Astrocyte of the cerebellum (primary cell): ENCODE data around the gene ATP5F1D.

ENCODE experiments used
- DNase-seq: peaks from one replicate; pipeline ENCODE4 v3.0.0-alpha.2; 2011; ENCODE audit warnings: low read depth
- H3K4me3 ChIP-seq: 2 replicates; pipeline ENCODE4 v1.5.1; 2011; ENCODE audit warnings: mild to moderate bottlenecking, low read depth, low read length, moderate library complexity
- in situ Hi-C: cut with HindIII; loops from 2 replicates; pipeline ENCODE4 v1.10.0; 2017; ENCODE audit warnings: low sequenced_read_pairs
- TF ChIP-seq, protein P1 (sequence below): IDR thresholded peaks from 2 replicates; pipeline ENCODE4 v1.5.1; 2012; ENCODE audit warnings: low read length, low read depth, moderate library complexity, mild to moderate bottlenecking; ENCODE audit errors: missing control alignments

Gene ATP5F1D

DNA sequence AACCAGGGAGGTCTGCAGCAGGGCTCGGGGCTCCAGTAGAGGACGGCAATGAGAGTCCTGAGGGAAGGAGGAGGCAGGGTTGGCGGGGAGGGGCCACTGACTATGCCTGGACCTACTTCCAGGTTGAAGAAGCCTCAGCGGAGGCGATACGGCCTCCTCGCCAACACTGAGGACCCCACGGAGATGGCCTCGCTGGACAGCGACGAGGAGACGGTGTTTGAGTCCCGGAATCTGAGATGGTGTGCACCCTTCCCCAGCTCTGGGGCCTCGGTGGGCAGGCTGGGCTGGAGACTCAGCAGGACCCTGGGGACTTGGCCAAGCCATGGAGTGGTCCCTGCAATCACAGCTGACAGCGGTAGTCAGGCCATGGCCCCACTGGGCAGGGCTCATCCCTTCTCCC, 35.5 kb downstream of the ATP5F1D start:
- in situ Hi-C loops, result no loop called here
- TF ChIP-seq, protein P1, sequence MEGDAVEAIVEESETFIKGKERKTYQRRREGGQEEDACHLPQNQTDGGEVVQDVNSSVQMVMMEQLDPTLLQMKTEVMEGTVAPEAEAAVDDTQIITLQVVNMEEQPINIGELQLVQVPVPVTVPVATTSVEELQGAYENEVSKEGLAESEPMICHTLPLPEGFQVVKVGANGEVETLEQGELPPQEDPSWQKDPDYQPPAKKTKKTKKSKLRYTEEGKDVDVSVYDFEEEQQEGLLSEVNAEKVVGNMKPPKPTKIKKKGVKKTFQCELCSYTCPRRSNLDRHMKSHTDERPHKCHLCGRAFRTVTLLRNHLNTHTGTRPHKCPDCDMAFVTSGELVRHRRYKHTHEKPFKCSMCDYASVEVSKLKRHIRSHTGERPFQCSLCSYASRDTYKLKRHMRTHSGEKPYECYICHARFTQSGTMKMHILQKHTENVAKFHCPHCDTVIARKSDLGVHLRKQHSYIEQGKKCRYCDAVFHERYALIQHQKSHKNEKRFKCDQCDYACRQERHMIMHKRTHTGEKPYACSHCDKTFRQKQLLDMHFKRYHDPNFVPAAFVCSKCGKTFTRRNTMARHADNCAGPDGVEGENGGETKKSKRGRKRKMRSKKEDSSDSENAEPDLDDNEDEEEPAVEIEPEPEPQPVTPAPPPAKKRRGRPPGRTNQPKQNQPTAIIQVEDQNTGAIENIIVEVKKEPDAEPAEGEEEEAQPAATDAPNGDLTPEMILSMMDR, result no peak
- DNase-seq, result no peak
- H3K4me3 ChIP-seq, result no peak overlapping the region

DNA sequence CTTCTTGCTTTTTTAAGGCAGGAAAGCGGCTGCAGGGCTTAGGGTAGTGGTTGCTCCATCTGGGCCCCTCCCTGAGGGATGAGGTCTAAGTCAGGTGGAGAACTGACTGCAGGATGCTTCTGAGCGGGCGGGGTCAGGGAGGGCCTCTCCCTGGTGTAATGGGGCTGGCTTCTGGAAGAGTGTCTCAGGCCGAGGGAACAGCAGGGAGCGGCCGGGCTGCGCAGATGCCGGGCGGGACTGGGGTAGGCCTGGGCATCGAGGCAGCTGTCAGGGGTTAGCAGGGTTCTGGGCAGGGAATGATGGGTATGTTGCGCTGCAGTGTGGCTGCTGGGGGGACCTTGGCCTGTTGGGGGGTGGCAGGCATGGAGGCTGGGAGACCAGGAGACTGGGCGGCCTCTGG, 36.5 kb downstream of the ATP5F1D start:
- TF ChIP-seq, protein P1, result no peak
- in situ Hi-C loops, result no loop called here
- no peak overlapping the region for H3K4me3 ChIP-seq
- no peak for DNase-seq

DNA sequence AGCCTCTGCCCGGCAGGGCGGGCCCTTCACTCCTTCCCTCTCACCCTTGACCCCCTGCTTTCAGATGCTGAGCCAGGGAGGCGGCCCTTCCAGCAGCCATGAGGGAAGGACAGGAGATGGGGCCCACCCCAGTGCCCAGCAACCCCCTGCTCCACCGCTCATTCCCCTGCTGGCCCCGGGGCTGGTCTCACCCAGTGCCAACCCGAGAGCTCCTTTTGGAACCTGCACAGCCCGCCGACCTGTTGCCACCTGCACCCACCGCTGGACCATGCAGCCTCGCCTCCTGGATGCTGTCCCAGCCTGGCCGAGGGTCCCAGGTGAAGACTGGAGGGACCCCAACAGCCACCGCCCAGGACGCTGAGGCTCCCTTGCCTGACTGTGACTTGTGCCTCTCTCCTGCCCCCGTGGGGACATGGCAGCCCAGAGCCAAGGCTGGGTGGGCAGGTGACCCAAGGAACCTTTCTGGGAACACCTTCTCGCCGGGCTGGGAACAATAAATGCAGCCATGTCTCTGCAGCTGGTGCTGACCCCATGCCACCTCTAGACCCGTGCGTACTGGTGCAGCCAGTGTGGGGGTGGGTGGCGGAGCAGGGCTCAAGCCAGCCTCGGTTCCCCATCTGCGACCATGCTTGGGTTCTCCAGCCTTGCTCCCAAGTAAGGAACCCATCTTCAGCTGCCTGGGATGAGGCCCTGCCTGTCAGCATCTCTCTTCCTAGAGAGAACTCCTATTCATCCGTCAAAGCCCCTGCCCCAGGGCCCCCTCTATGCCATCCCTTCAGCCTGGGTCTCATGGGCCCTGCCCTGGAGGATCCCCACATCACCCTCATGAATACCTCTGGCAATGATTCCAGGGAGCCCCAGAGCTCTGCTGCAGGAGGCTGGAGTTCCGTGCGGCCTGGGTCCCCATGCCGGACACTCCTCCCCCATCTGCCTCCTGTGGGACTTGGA, 37.4 kb downstream of the ATP5F1D start:
- no peak for DNase-seq
- no peak overlapping the region for H3K4me3 ChIP-seq
- in situ Hi-C loops, result no loop called here
- TF ChIP-seq, protein P1, result no peak

DNA sequence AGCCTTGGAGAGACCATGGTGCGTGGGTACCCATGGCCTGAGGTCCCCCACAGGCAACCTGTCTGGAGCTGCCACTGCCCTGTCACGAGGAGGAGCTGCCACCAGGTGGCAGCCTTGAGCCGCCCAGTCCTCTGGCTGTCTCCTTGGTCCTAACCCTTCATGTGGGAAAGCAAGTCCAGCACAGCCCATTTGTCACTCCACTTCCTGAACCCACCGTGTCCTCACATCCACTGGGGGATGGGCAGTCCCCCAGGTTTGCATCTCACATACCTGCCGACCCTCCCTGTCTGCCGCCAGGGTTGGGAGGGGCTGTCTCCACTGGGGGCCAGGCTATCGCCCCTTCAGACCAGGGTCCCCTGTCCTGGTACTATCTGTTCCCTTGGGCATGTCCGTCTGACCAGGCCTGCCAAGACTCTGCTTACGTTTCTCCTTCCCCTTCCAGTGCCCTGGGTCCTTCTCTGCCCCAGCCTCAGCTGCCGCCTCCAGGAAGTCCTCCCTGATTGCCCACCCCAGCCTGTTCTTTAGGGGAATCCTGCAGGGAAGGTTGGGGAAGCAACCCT, 38.3 kb downstream of the ATP5F1D start:
- no peak overlapping the region for H3K4me3 ChIP-seq
- in situ Hi-C loops, result loop anchor here (5.0 kb wide), 2 partner anchors 42 to 132 kb away; no protein-coding TSS in a partner anchor
- TF ChIP-seq, protein P1, result peak; percentile 97
- DNase-seq, result peak; percentile 71

DNA sequence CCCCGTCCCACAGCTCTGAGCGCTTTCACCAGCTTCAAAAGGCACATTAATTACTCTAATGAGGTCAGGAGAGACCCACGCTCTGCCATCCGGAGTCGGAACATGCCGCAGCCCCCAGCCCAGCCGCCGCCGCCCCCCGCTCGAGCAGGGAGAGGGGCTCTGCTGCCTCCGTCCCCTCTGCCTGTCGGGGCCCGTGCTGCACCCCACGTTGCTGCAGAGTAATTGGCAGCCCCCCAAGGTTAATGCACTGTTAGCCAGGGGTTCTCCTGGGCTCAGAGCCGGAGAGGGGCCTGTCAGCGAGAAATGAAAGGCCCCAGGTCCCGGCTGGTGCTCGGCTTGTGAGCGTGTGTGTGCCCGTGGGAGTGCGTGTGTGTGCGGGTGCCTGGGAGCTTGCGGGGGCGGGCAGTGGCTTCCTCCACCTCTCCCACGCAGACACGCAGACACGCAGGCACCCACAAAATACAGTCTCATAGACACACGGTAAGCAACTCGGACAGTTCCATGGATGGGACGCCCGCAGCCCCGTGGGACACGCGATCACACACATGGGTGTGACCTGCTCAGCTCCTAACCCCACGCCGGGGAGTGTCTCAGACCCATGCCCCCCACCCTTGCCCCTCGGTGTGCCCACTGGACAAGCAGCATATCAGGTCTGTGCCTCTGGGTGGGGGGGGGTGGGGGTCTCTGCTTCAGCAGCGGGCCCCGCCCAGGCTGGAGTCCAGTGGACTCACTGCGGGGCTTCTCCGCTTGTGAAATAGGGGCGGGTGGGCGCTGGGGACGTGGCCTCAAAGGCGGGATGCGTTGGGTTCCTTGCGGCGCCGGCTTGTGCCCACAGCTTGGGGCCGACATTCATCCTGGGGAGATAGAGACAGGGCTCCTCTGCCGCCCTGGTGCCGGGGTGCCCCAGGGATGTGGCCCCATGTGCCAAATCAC, 39.4 kb downstream of the ATP5F1D start:
- no peak overlapping the region for H3K4me3 ChIP-seq
- in situ Hi-C loops, result loop anchor here (5.0 kb wide), 2 partner anchors 41 to 131 kb away; no protein-coding TSS in a partner anchor
- TF ChIP-seq, protein P1, result no peak
- no peak for DNase-seq

DNA sequence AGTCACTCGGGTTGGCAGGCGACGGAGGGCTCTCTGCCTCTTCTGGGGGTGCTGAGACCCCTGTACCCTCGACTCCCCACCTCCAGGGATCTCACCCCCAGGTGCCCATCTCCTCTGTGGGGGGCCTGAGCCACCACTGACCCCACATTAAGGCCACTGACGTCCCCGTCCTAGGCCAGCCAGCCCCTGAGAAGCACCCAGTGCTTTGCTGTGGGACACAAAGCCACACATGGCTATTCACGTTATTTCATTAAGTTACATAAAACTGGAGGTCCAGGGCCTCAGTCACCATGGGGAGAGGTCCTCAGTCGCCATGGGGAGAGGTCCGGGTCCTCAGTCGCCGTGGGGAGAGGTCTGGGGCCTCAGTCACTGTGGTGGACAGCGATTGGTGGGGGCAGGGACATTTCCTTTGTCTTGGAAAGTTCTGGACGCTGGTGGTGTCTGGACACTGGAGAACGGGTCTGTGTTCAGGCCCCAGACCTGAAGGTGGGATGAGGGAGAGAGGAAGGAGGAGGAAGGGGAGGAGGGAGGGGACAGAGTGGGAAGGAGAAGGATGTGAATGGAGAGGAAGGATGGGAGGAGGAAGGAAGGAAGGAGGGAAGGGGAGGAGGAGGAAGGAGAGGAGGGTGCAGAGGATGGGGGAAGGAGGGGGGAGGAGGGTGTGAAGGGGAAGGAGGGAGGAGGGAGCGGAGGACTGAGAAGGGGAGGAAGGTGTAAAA, 40.2 kb downstream of the ATP5F1D start:
- in situ Hi-C loops, result loop anchor here (5.0 kb wide), 2 partner anchors 41 to 131 kb away; no protein-coding TSS in a partner anchor

More for the DNA sequence above, 40.2 kb downstream of the ATP5F1D start:
- TF ChIP-seq, protein P1, result no peak
- no peak for DNase-seq
- no peak overlapping the region for H3K4me3 ChIP-seq
